ENCODE results near the gene CCN5. TPM values are rescaled to one million over a fixed set of nuclear protein-coding genes. Genes with fewer than 3 reads are reported as not detected.
"Not testable (repeated sequence)": the region's sequence is repeated elsewhere in the genome, so short reads cannot be mapped to it uniquely, and the experiment has no call there.

The CCN5 gene
- total and polyA plus RNA-seq, 2 experiments from 2014 or later: 23.6 to 47.3 TPM

DNA sequence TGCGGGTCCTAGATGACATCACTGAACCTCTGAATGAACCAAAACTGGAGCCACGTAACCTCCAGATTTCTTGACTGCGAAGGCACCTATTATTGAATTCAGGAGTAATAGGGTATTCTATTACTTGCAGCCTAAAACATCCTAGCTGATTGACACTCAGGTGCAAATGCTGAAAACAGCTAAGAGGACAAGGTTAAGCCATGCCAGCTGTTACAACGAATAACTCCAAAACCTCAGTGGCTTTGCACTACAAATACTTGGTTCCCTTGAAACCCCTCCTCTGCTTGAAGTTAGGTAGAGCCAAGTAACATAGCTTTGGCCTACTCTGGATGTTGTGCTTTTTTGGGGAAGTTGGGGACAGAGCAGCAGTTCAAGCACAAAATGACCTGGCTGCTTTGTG is 21.0 kb upstream of the CCN5 start:
- H3K4me2 ChIP-seq (ENCODE audit: unreplicated experiment): no peak overlapping the region
- no peak overlapping the region for H2AFZ ChIP-seq
- H3K79me2 ChIP-seq (ENCODE audit: insufficient read depth): no peaks in the 10 kb centered on the region
- H3K9me2 ChIP-seq (ENCODE audit: insufficient read depth): no peaks in the 10 kb centered on the region
- no peaks in the 10 kb centered on the region for H3K36me3 ChIP-seq (ENCODE audit: low read depth)
- peaks cover 53% of the 10 kb centered on the region for H3K4me1 ChIP-seq (ENCODE audit: insufficient read depth)
- in situ Hi-C loops (cut with MboI): no loop called here
- H3K9me3 ChIP-seq (ENCODE audit: low read depth): no peaks in the 10 kb centered on the region
- no peaks in the 10 kb centered on the region for H3K27me3 ChIP-seq (replicated peaks; ENCODE audit: insufficient read depth)
- peak overlapping the region; percentile 91 for H3K27ac ChIP-seq
- TF ChIP-seq EZH2 (IDR thresholded peaks at IDR 0.05; ENCODE audit: insufficient read depth, poor library complexity, severe bottlenecking): no peak
- no peak for TF ChIP-seq EZH2phosphoT487 (IDR thresholded peaks at IDR 0.05; ENCODE audit: insufficient read depth, low read depth)
- 56 to 63% methylated on average over 4 of the region's 4 CpGs for WGBS, 2 experiments (ENCODE audit: low coverage in 1 of 2, low lambda C conversion rate in 2 of 2, missing lambda C conversion rate in 2 of 2)
- H3K4me3 ChIP-seq: no peak overlapping the region
- DNase-seq: no peak
- H3F3A ChIP-seq (ENCODE audit: insufficient read depth): peaks cover 61% of the 10 kb centered on the region
- H3K9ac ChIP-seq: no peak overlapping the region
- H4K20me1 ChIP-seq (ENCODE audit: insufficient read depth): no peaks in the 10 kb centered on the region

DNA sequence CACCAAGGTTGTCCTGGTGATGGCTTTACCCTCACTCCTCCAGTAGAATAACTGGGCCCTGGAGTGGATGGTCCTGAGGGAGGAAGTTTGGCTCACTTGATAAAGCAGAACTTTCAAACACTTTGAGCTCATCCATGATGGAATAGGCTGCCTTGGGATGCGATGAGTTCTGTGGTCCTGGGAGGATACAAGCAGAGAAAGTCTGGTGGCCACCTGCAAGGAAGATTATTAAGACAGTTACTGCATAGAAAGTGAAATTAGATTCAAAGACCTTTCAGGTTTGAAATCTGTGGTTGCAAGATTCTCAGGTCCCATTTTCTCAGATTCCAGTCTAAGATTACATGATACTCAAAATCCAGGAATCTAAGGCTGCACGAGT is 19.9 kb upstream of the CCN5 start:
- Histone ChIP-seq H3K27me3 (replicated peaks; ENCODE audit: insufficient read depth) (no peaks in the 10 kb centered on the region), H2AFZ (peak overlapping the region; percentile 19; the same call in 1 of the 2 replicates), H3K27ac (peak overlapping the region; percentile 91), H3K4me1 (ENCODE audit: insufficient read depth) (peaks cover 53% of the 10 kb centered on the region), H3K4me3 (no peak overlapping the region), H4K20me1 (ENCODE audit: insufficient read depth) (no peaks in the 10 kb centered on the region), H3K36me3 (ENCODE audit: low read depth) (no peaks in the 10 kb centered on the region), H3K9me3 (ENCODE audit: low read depth) (no peaks in the 10 kb centered on the region), H3K4me2 (ENCODE audit: unreplicated experiment) (peak overlapping the region; percentile 44), H3K9me2 (ENCODE audit: insufficient read depth) (no peaks in the 10 kb centered on the region), H3F3A (ENCODE audit: insufficient read depth) (peaks cover 61% of the 10 kb centered on the region), H3K79me2 (ENCODE audit: insufficient read depth) (no peaks in the 10 kb centered on the region), H3K9ac (peak overlapping the region; percentile 34)
- DNase-seq: no peak
- WGBS, 2 experiments (ENCODE audit: low coverage in 1 of 2, low lambda C conversion rate in 2 of 2, missing lambda C conversion rate in 2 of 2): 27% methylated on average over 2 of the region's 2 CpGs
- in situ Hi-C loops (cut with MboI): no loop called here
- TF ChIP-seq EZH2 (IDR thresholded peaks at IDR 0.05; ENCODE audit: insufficient read depth, poor library complexity, severe bottlenecking) (no peak), EZH2phosphoT487 (IDR thresholded peaks at IDR 0.05; ENCODE audit: insufficient read depth, low read depth) (no peak)

DNA sequence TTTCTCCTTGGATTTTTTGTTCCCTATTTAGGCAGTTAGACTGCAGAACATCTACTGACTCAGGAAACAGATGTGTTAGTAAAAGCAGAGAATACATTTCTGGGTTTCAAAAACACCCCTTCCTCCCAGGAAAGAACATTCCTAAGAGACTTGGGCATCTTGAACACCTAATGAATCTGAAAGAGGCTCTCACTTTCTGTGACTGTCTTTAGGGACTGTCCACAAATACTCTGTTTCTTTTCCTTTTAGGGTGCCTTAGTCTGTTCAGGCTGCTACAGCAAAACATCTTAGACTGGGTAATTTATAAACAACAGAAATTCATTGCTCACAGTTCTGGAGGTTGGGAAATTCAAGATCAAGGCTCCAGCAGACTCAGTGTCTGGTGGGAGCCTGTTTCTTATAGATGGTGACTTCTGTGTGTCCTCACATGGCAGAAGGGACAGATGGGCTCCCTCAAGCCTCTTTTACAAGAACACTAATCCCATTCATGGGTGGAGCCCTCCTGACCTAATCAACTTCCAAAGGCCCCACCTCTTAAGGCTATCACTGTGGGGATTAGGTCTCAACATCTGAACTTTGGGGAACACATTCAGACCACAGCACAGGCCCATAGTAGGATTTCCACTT is 19.4 kb upstream of the CCN5 start:
- Histone ChIP-seq H3K9me2 (ENCODE audit: insufficient read depth) (no peaks in the 10 kb centered on the region), H4K20me1 (ENCODE audit: insufficient read depth) (no peaks in the 10 kb centered on the region), H3K9ac (peak overlapping the region; percentile 34), H3F3A (ENCODE audit: insufficient read depth) (peaks cover 61% of the 10 kb centered on the region), H3K4me2 (ENCODE audit: unreplicated experiment) (peak overlapping the region; percentile 44), H3K36me3 (ENCODE audit: low read depth) (no peaks in the 10 kb centered on the region), H3K4me1 (ENCODE audit: insufficient read depth) (peaks cover 52% of the 10 kb centered on the region), H2AFZ (peak overlapping the region; percentile 19; the same call in 1 of the 2 replicates), H3K4me3 (no peak overlapping the region), H3K27me3 (replicated peaks; ENCODE audit: insufficient read depth) (no peaks in the 10 kb centered on the region), H3K9me3 (ENCODE audit: low read depth) (no peaks in the 10 kb centered on the region), H3K27ac (peak overlapping the region; percentile 91), H3K79me2 (ENCODE audit: insufficient read depth) (no peaks in the 10 kb centered on the region)
- in situ Hi-C loops (cut with MboI): no loop called here
- TF ChIP-seq EZH2 (IDR thresholded peaks at IDR 0.05; ENCODE audit: insufficient read depth, poor library complexity, severe bottlenecking) (no peak), EZH2phosphoT487 (IDR thresholded peaks at IDR 0.05; ENCODE audit: insufficient read depth, low read depth) (no peak)
- peak; percentile 74 for DNase-seq

DNA sequence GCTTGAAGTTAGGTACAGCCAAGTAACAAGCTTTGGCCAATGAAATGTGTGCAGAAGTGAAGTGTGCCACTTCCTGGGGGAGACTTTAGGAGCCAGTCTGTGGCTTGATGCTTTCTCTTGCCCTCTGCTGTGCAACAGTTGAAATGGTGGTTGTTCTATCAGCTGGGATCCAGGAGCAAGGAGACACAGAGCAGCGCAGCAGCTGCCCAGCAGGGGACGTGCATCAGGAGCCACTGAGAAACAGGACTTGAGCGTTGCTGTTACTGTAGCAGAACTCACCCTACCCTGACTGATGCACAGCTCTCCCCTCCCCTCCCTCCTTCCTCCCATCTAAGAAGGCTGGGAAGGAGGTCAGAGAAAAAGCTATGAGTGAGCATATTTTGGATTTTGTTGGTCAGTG is 18.9 kb upstream of the CCN5 start:
- Histone ChIP-seq H3K27me3 (replicated peaks; ENCODE audit: insufficient read depth) (no peaks in the 10 kb centered on the region), H2AFZ (peak overlapping the region; percentile 19; the same call in 1 of the 2 replicates), H3K79me2 (ENCODE audit: insufficient read depth) (no peaks in the 10 kb centered on the region), H3K4me1 (ENCODE audit: insufficient read depth) (peaks cover 48% of the 10 kb centered on the region), H4K20me1 (ENCODE audit: insufficient read depth) (no peaks in the 10 kb centered on the region), H3K9me2 (ENCODE audit: insufficient read depth) (no peaks in the 10 kb centered on the region), H3K27ac (peak overlapping the region; percentile 91), H3K4me2 (ENCODE audit: unreplicated experiment) (no peak overlapping the region), H3K9ac (peak overlapping the region; percentile 34), H3K36me3 (ENCODE audit: low read depth) (no peaks in the 10 kb centered on the region), H3K9me3 (ENCODE audit: low read depth) (no peaks in the 10 kb centered on the region), H3F3A (ENCODE audit: insufficient read depth) (peaks cover 58% of the 10 kb centered on the region), H3K4me3 (no peak overlapping the region)
- WGBS, 2 experiments (ENCODE audit: low coverage in 1 of 2, low lambda C conversion rate in 2 of 2, missing lambda C conversion rate in 2 of 2): 88 to 89% methylated on average over 3 of the region's 3 CpGs
- in situ Hi-C loops (cut with MboI): no loop called here
- TF ChIP-seq EZH2 (IDR thresholded peaks at IDR 0.05; ENCODE audit: insufficient read depth, poor library complexity, severe bottlenecking) (no peak), EZH2phosphoT487 (IDR thresholded peaks at IDR 0.05; ENCODE audit: insufficient read depth, low read depth) (no peak)
- DNase-seq: no peak

DNA sequence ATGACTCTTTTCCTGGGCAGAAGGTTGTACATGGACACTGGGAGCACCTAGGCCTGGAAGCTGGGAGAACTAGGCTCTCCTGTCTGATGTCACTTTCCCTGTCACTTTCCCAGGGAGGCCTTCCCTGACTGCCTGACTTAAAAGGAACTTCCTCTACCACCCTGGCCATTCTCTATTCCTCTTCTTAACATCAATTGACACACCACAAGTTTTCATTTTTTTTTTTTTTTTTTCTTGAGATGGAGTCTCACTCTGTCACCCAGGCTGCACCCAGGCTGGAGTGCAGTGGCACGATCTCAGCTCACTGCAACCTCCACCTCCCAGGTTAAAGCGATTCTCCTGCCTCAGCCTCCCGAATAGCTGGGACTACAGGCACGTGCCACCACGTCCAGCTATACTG is 18.1 kb upstream of the CCN5 start:
- DNase-seq; H3K27ac ChIP-seq; H3K79me2 ChIP-seq (ENCODE audit: insufficient read depth); H3K9ac ChIP-seq; H3K27me3 ChIP-seq (replicated peaks; ENCODE audit: insufficient read depth); H3K9me3 ChIP-seq (ENCODE audit: low read depth); H3K4me3 ChIP-seq; in situ Hi-C loops (cut with MboI); H2AFZ ChIP-seq; H3K4me2 ChIP-seq (ENCODE audit: unreplicated experiment); H3K9me2 ChIP-seq (ENCODE audit: insufficient read depth); H4K20me1 ChIP-seq (ENCODE audit: insufficient read depth); H3K36me3 ChIP-seq (ENCODE audit: low read depth): not testable (repeated sequence)
- H3K4me1 ChIP-seq (ENCODE audit: insufficient read depth): peaks cover 48% of the 10 kb centered on the region
- WGBS, 2 experiments (ENCODE audit: low coverage in 1 of 2, low lambda C conversion rate in 2 of 2, missing lambda C conversion rate in 2 of 2): 98 to 99% methylated on average over 5 of the region's 5 CpGs
- H3F3A ChIP-seq (ENCODE audit: insufficient read depth): peaks cover 52% of the 10 kb centered on the region
